RWPE1 (cell line): ENCODE measurements around the gene CYB5R4.

ENCODE experiments used
- CTCF ChIA-PET: fragments of 350-600 bp; sonication (Branson Sonifier 250); formaldehyde crosslinking; extraction: SDS; loops from one replicate; lab custom pipeline; 2021; lab: Yijun Ruan, JAX
- POLR2A ChIA-PET: fragments of 400-600 bp; formaldehyde crosslinking; extraction: SDS; loops from one replicate; lab custom pipeline; 2020; ENCODE audit warnings: antibody characterized with exemption; ENCODE audit not compliant: low non-redundant PET; lab: Yijun Ruan, JAX
- DNase-seq: peaks from one replicate; pipeline ENCODE4 v3.0.0; 2012; ENCODE audit warnings: low spot score
- H3K27ac ChIP-seq: fragments of 450-650 bp; 2 replicates; pipeline ENCODE4 v1.5.1; 2017
- CTCF ChIP-seq: fragments of 450-650 bp; conservative IDR thresholded peaks from 2 replicates; pipeline ENCODE4 v1.5.1; 2017; ENCODE audit warnings: low read depth, mild to moderate bottlenecking

Gene CYB5R4

GRCh38 chr6:83860782-83861495 is 1.4 kb downstream of the CYB5R4 start:
- H3K27ac ChIP-seq = no peak overlapping the region
- CTCF ChIA-PET = no interaction called here
- DNase-seq = no peak
- TF ChIP-seq CTCF = no peak
- POLR2A ChIA-PET = no interaction called here

- CTCF ChIA-PET = no interaction called here
Measured at GRCh38 chr6:83862776-83863471, 3.4 kb downstream of the CYB5R4 start.

GRCh38 chr6:83867043-83867442 is 7.6 kb downstream of the CYB5R4 start:
- DNase-seq = no peak
- H3K27ac ChIP-seq = no peak overlapping the region
- POLR2A ChIA-PET = no interaction called here
- TF ChIP-seq CTCF = no peak
- CTCF ChIA-PET = no interaction called here

More at GRCh38 chr6:83862776-83863471, 3.4 kb downstream of the CYB5R4 start:
- no peak for TF ChIP-seq CTCF
- H3K27ac ChIP-seq = no peak overlapping the region
- POLR2A ChIA-PET = no interaction called here
- DNase-seq = no peak

GRCh38 chr6:83867527-83868161 is 8.2 kb downstream of the CYB5R4 start:
- no peak for TF ChIP-seq CTCF
- peak; percentile 63 for DNase-seq
- peak overlapping the region; percentile 66 for H3K27ac ChIP-seq
- POLR2A ChIA-PET = no interaction called here
- CTCF ChIA-PET = no interaction called here

GRCh38 chr6:83868639-83869038 is 9.2 kb downstream of the CYB5R4 start:
- TF ChIP-seq CTCF = no peak
- DNase-seq = peak; percentile 52
- ChIA-PET POLR2A (no interaction called here), CTCF (interaction anchor here (0.7 kb wide), 1 partner anchor 1403 kb away, joined by 3 read pairs; no protein-coding TSS in a partner anchor)
- H3K27ac ChIP-seq = no peak overlapping the region

- DNase-seq = no peak
- H3K27ac ChIP-seq = no peak overlapping the region
- ChIA-PET CTCF (no interaction called here), POLR2A (no interaction called here)
- no peak for TF ChIP-seq CTCF
Measured at GRCh38 chr6:83870649-83871048, 11.2 kb downstream of the CYB5R4 start.
